Urinary bladder (tissue), 4 donors: ENCODE data around the gene TBXAS1. TPM values are rescaled to one million over a fixed set of nuclear protein-coding genes. Genes with fewer than 3 reads are reported as not detected.

Experiments
- DNase-seq: peaks from one replicate; pipeline ENCODE4 v3.0.0-alpha.2; 2015; ENCODE audit errors: extremely low spot score
- H3K27ac ChIP-seq: one replicate; pipeline ENCODE4 v1.5.1; 2013; ENCODE audit warnings: low read depth, mild to moderate bottlenecking, moderate library complexity
- H3K36me3 ChIP-seq: one replicate; pipeline ENCODE4 v1.6.1; 2013; ENCODE audit warnings: mild to moderate bottlenecking, moderate library complexity; ENCODE audit not compliant: insufficient read depth
- H3K4me1 ChIP-seq: one replicate; pipeline ENCODE4 v1.6.1; 2013; ENCODE audit warnings: mild to moderate bottlenecking, moderate library complexity; ENCODE audit not compliant: insufficient read depth
- H3K4me3 ChIP-seq: one replicate; pipeline ENCODE4 v1.5.1; 2013; ENCODE audit warnings: low read depth, low read length
- WGBS: extraction: QIAGEN DNeasy Blood & Tissue Kit; methylation state at CpG from one replicate; pipeline ENCODE4 v1.1.7; 2013; 5-methylcytosine and 5-hydroxymethylcytosine counted together
- polyA plus RNA-seq: library from polyadenylated mRNA; stranded (reverse); fragments of 200-250 nt; gene quantifications from one replicate; pipeline ENCODE4 v1.2.3, GENCODE V29; 2013
- total RNA-seq: library from RNA; depleted of rRNA; stranded (reverse); fragments of >200 nt; gene quantifications from one replicate; pipeline ENCODE4 v1.2.3, GENCODE V29; 2014
- donor health status: healthy with polysubstance abuse.
- donor health status: healthy.

Gene TBXAS1
- total and polyA plus RNA-seq, 2 donors: 8.6 to 12.2 TPM

- H3K36me3 ChIP-seq: no peaks in the 10 kb centered on the region
- 96% methylated on average over 22 of the region's 22 CpGs for WGBS
- no peak overlapping the region for H3K27ac ChIP-seq
- H3K4me3 ChIP-seq: no peak overlapping the region
- H3K4me1 ChIP-seq: no peaks in the 10 kb centered on the region
- DNase-seq: no peak
Measured at GRCh38 chr7:139990571-139991268, 161.7 kb downstream of the TBXAS1 start.

GRCh38 chr7:139991269-139991666, 162.2 kb downstream of the TBXAS1 start:
- H3K27ac ChIP-seq: no peak overlapping the region
- no peak overlapping the region for H3K4me3 ChIP-seq
- no peaks in the 10 kb centered on the region for H3K4me1 ChIP-seq
- 92% methylated on average over 5 of the region's 5 CpGs for WGBS
- H3K36me3 ChIP-seq: no peaks in the 10 kb centered on the region
- no peak for DNase-seq

GRCh38 chr7:139991911-139992310, 162.8 kb downstream of the TBXAS1 start:
- Histone ChIP-seq H3K36me3 (no peaks in the 10 kb centered on the region), H3K4me3 (no peak overlapping the region), H3K4me1 (no peaks in the 10 kb centered on the region), H3K27ac (no peak overlapping the region)
- no peak for DNase-seq
- WGBS: 87% methylated on average over 6 of the region's 6 CpGs

GRCh38 chr7:139992353-139993044, 163.4 kb downstream of the TBXAS1 start:
- DNase-seq: no peak
- Histone ChIP-seq H3K4me1 (no peaks in the 10 kb centered on the region), H3K27ac (no peak overlapping the region), H3K36me3 (no peaks in the 10 kb centered on the region), H3K4me3 (no peak overlapping the region)
- 77% methylated on average over 14 of the region's 14 CpGs for WGBS

GRCh38 chr7:139993169-139993568, 164.1 kb downstream of the TBXAS1 start:
- Histone ChIP-seq H3K27ac (no peak overlapping the region), H3K4me1 (no peaks in the 10 kb centered on the region), H3K4me3 (no peak overlapping the region), H3K36me3 (no peaks in the 10 kb centered on the region)
- no peak for DNase-seq
- 97% methylated on average over 8 of the region's 8 CpGs for WGBS

GRCh38 chr7:139993592-139993991, 164.5 kb downstream of the TBXAS1 start:
- no peak overlapping the region for H3K4me3 ChIP-seq
- DNase-seq: no peak
- WGBS: 99% methylated on average over 2 of the region's 2 CpGs
- H3K36me3 ChIP-seq: no peaks in the 10 kb centered on the region
- no peak overlapping the region for H3K27ac ChIP-seq
- H3K4me1 ChIP-seq: no peaks in the 10 kb centered on the region

- no peak overlapping the region for H3K4me3 ChIP-seq
- DNase-seq: no peak
- no peaks in the 10 kb centered on the region for H3K36me3 ChIP-seq
- peaks cover 1% of the 10 kb centered on the region for H3K4me1 ChIP-seq
- 67% methylated on average over 1 of the region's 1 CpG for WGBS
- peak overlapping the region; percentile 1 for H3K27ac ChIP-seq
Measured at GRCh38 chr7:139994356-139994755, 165.3 kb downstream of the TBXAS1 start.

GRCh38 chr7:139995017-139995915, 166.2 kb downstream of the TBXAS1 start:
- Histone ChIP-seq H3K4me3 (no peak overlapping the region), H3K27ac (peak overlapping the region; percentile 35), H3K4me1 (peaks cover 1% of the 10 kb centered on the region), H3K36me3 (no peaks in the 10 kb centered on the region)
- DNase-seq: no peak
- 28% methylated on average over 19 of the region's 19 CpGs for WGBS

- no peak overlapping the region for H3K4me3 ChIP-seq
- 87% methylated on average over 4 of the region's 4 CpGs for WGBS
- no peak overlapping the region for H3K27ac ChIP-seq
- no peaks in the 10 kb centered on the region for H3K36me3 ChIP-seq
- peaks cover 1% of the 10 kb centered on the region for H3K4me1 ChIP-seq
- DNase-seq: no peak
Measured at GRCh38 chr7:139998572-139998971, 169.5 kb downstream of the TBXAS1 start.

- 90% methylated on average over 6 of the region's 6 CpGs for WGBS
- Histone ChIP-seq H3K36me3 (no peaks in the 10 kb centered on the region), H3K4me3 (no peak overlapping the region), H3K4me1 (peaks cover 1% of the 10 kb centered on the region), H3K27ac (no peak overlapping the region)
- DNase-seq: no peak
Measured at GRCh38 chr7:139999516-139999915, 170.5 kb downstream of the TBXAS1 start.

GRCh38 chr7:140000666-140001268, 171.7 kb downstream of the TBXAS1 start:
- WGBS: 88% methylated on average over 6 of the region's 6 CpGs
- peaks cover 1% of the 10 kb centered on the region for H3K4me1 ChIP-seq
- H3K27ac ChIP-seq: no peak overlapping the region
- H3K4me3 ChIP-seq: no peak overlapping the region
- DNase-seq: no peak
- H3K36me3 ChIP-seq: no peaks in the 10 kb centered on the region

GRCh38 chr7:140003913-140004382, 174.9 kb downstream of the TBXAS1 start:
- 67% methylated on average over 9 of the region's 9 CpGs for WGBS

GRCh38 chr7:140004672-140005071, 175.6 kb downstream of the TBXAS1 start:
- no peak for DNase-seq
- no peaks in the 10 kb centered on the region for H3K4me1 ChIP-seq
- H3K27ac ChIP-seq: no peak overlapping the region
- 95% methylated on average over 6 of the region's 6 CpGs for whole genome bisulfite sequencing
- H3K36me3 ChIP-seq: no peaks in the 10 kb centered on the region
- no peak overlapping the region for H3K4me3 ChIP-seq

More at GRCh38 chr7:140003913-140004382, 174.9 kb downstream of the TBXAS1 start:
- H3K4me1 ChIP-seq: peaks cover 1% of the 10 kb centered on the region
- no peak for DNase-seq
- H3K36me3 ChIP-seq: no peaks in the 10 kb centered on the region
- H3K27ac ChIP-seq: no peak overlapping the region
- H3K4me3 ChIP-seq: no peak overlapping the region
